RPMI8226 (cell line): ENCODE data around the gene CSNK2A1.
"Not testable (repeated sequence)": the region's sequence is repeated elsewhere in the genome, so short reads cannot be mapped to it uniquely, and the experiment has no call there.

ENCODE experiments used
- DNase-seq: peaks from one replicate; pipeline ENCODE4 v3.0.0-alpha.2; 2015

The CSNK2A1 gene

GRCh38 chr20:531608-532007 is 12.0 kb downstream of the CSNK2A1 start:
- DNase-seq = no peak

GRCh38 chr20:530321-530720 is 13.3 kb downstream of the CSNK2A1 start:
- DNase-seq = no peak

GRCh38 chr20:528923-529604 is 14.5 kb downstream of the CSNK2A1 start:
- DNase-seq = no peak

GRCh38 chr20:527571-527886 is 16.1 kb downstream of the CSNK2A1 start:
- DNase-seq = no peak

- DNase-seq = no peak
Measured at GRCh38 chr20:521860-522259, 21.7 kb downstream of the CSNK2A1 start.

- DNase-seq = no peak
Measured at GRCh38 chr20:519999-520398, 23.6 kb downstream of the CSNK2A1 start.

GRCh38 chr20:517221-517620 is 26.4 kb downstream of the CSNK2A1 start:
- DNase-seq = no peak

GRCh38 chr20:516799-517198 is 26.8 kb downstream of the CSNK2A1 start:
- no peak for DNase-seq

- no peak for DNase-seq
Measured at GRCh38 chr20:515696-516095, 27.9 kb downstream of the CSNK2A1 start.

GRCh38 chr20:513429-513828 is 30.2 kb downstream of the CSNK2A1 start:
- DNase-seq = no peak

- not testable (repeated sequence) for DNase-seq
Measured at GRCh38 chr20:510328-511057, 33.1 kb downstream of the CSNK2A1 start.

- DNase-seq = not testable (repeated sequence)
Measured at GRCh38 chr20:508364-508787, 35.2 kb downstream of the CSNK2A1 start.

- DNase-seq = no peak
Measured at GRCh38 chr20:507761-508332, 35.7 kb downstream of the CSNK2A1 start.

GRCh38 chr20:507006-507758 is 36.4 kb downstream of the CSNK2A1 start:
- DNase-seq = no peak

GRCh38 chr20:504632-505075 is 38.9 kb downstream of the CSNK2A1 start:
- no peak for DNase-seq

- no peak for DNase-seq
Measured at GRCh38 chr20:503048-503737, 40.4 kb downstream of the CSNK2A1 start.

- no peak for DNase-seq
Measured at GRCh38 chr20:497979-498378, 45.6 kb downstream of the CSNK2A1 start.

- DNase-seq = no peak
Measured at GRCh38 chr20:496126-496696, 47.4 kb downstream of the CSNK2A1 start.

- no peak for DNase-seq
Measured at GRCh38 chr20:492159-492558, 51.4 kb downstream of the CSNK2A1 start.

GRCh38 chr20:487655-488054 is 55.9 kb downstream of the CSNK2A1 start:
- no peak for DNase-seq

GRCh38 chr20:483815-484644 is 59.6 kb downstream of the CSNK2A1 start:
- DNase-seq = no peak

GRCh38 chr20:481167-481566 is 62.4 kb downstream of the CSNK2A1 start:
- no peak for DNase-seq
